CD14-positive monocyte (primary cell): Measurements from ENCODE around the gene ABCA6. TPM values are rescaled to one million over a fixed set of nuclear protein-coding genes. Genes with fewer than 3 reads are reported as not detected.
A peak's percentile ranks its signal among the peaks of the same experiment; 100 is the strongest.

Experiments used
- DNase-seq, 3 donors: peaks; one replicate each; pipeline ENCODE4 v3.0.0-alpha.2; 2011 to 2022
- H2AFZ ChIP-seq: 2 replicates; pipeline ENCODE4 v1.6.0; 2012; ENCODE audit warnings: mild to moderate bottlenecking, low read depth, low read length, inconsistent platforms; ENCODE audit not compliant: insufficient read depth, poor library complexity, severe bottlenecking
- H3K27ac ChIP-seq, 2 donors: 1 replicate in 1 of 2; 2 replicates in 1 of 2; pipeline ENCODE4 v1.5.1; 2012 to 2013; ENCODE audit warnings: low read length in 2 of 2, control low read depth in 1 of 2, inconsistent platforms in 1 of 2, low read depth in 1 of 2, mild to moderate bottlenecking in 1 of 2
- H3K27me3 ChIP-seq, 2 donors: one replicate each; pipeline versions ENCODE4 v1.6.0 to v1.6.1; 2011 to 2013; ENCODE audit warnings: low read length in 2 of 2; ENCODE audit not compliant: control insufficient read depth in 2 of 2, insufficient read depth in 2 of 2
- H3K36me3 ChIP-seq, 2 donors: replicated peaks in 1 of 2; 1 replicate in 1 of 2; 2 replicates in 1 of 2; pipeline versions ENCODE4 v1.5.1 to v1.6.1; 2012 to 2013; ENCODE audit warnings: low read length in 2 of 2, control low read depth in 1 of 2, inconsistent platforms in 1 of 2, mild to moderate bottlenecking in 1 of 2; ENCODE audit not compliant: insufficient read depth in 2 of 2, control insufficient read depth in 1 of 2
- H3K4me1 ChIP-seq, 2 donors: 1 replicate in 1 of 2; 2 replicates in 1 of 2; pipeline versions ENCODE4 v1.5.1 to v1.6.1; 2012 to 2013; ENCODE audit warnings: low read length in 2 of 2, control low read depth in 1 of 2, inconsistent platforms in 1 of 2, mild to moderate bottlenecking in 1 of 2, moderate library complexity in 1 of 2; ENCODE audit not compliant: insufficient read depth in 2 of 2, control insufficient read depth in 1 of 2
- H3K4me2 ChIP-seq: replicated peaks from 2 replicates; pipeline ENCODE3; 2012; ENCODE audit warnings: low read length, moderate library complexity, mild to moderate bottlenecking; ENCODE audit not compliant: poor library complexity, severe bottlenecking; ENCODE audit errors: extremely low read depth
- H3K4me3 ChIP-seq, 3 experiments: fragments of 200-600 bp in 1 of 3; sonication (generic) in 1 of 3; replicated peaks in 1 of 3; 1 replicate in 2 of 3; 2 replicates in 1 of 3; pipeline ENCODE4 v1.5.1; 2011 to 2013; ENCODE audit warnings: low read length in 3 of 3, mild to moderate bottlenecking in 3 of 3, control low read depth in 2 of 3, low read depth in 2 of 3, inconsistent platforms in 1 of 3, moderate library complexity in 1 of 3
- H3K79me2 ChIP-seq: 2 replicates; pipeline ENCODE4 v1.6.0; 2012; ENCODE audit warnings: mild to moderate bottlenecking, control low read depth, inconsistent platforms, low read length, moderate library complexity; ENCODE audit not compliant: insufficient read depth
- H3K9ac ChIP-seq: 2 replicates; pipeline ENCODE4 v1.6.0; 2017; ENCODE audit warnings: low read length, mild to moderate bottlenecking; ENCODE audit not compliant: insufficient read depth, poor library complexity, severe bottlenecking
- H3K9me3 ChIP-seq, 2 donors: replicated peaks in 1 of 2; 1 replicate in 1 of 2; 2 replicates in 1 of 2; pipeline versions ENCODE4 v1.5.1 to v1.6.1; 2012 to 2013; ENCODE audit warnings: low read length in 2 of 2, control low read depth in 1 of 2; ENCODE audit not compliant: control insufficient read depth in 1 of 2, insufficient read depth in 1 of 2
- H4K20me1 ChIP-seq: 2 replicates; pipeline ENCODE4 v1.6.0; 2012; ENCODE audit warnings: mild to moderate bottlenecking, low read length, control low read depth, moderate library complexity; ENCODE audit not compliant: insufficient read depth
- H3K27ac Mint-ChIP-seq, 7 donors: one replicate each; pipeline ENCODE4 v1.8.0; 2020; ENCODE audit warnings: mild to moderate bottlenecking in 7 of 7, mixed read lengths in 7 of 7, moderate library complexity in 6 of 7, inconsistent platforms in 2 of 7
- H3K27me3 Mint-ChIP-seq, 3 donors: one replicate each; pipeline ENCODE4 v1.8.0; 2021 to 2022; ENCODE audit warnings: low read depth in 3 of 3, mild to moderate bottlenecking in 3 of 3, mixed read lengths in 3 of 3, moderate library complexity in 3 of 3, inconsistent platforms in 1 of 3
- H3K36me3 Mint-ChIP-seq, 2 donors: one replicate each; pipeline ENCODE4 v1.8.0; 2020; ENCODE audit warnings: mixed read lengths in 2 of 2, inconsistent platforms in 1 of 2, mild to moderate bottlenecking in 1 of 2
- H3K4me1 Mint-ChIP-seq: one replicate; pipeline ENCODE4 v1.8.0; 2020; ENCODE audit warnings: mild to moderate bottlenecking, mixed read lengths
- H3K4me3 Mint-ChIP-seq, 2 donors: one replicate each; pipeline ENCODE4 v1.8.0; 2020; ENCODE audit warnings: mild to moderate bottlenecking in 2 of 2, mixed read lengths in 2 of 2, moderate library complexity in 1 of 2
- H3K9me3 Mint-ChIP-seq, 7 donors: one replicate each; pipeline ENCODE4 v1.8.0; 2020 to 2022; ENCODE audit warnings: mixed read lengths in 7 of 7, mild to moderate bottlenecking in 6 of 7, moderate library complexity in 6 of 7, inconsistent platforms in 2 of 7
- CTCF ChIP-seq: fragments of 200-600 bp; IDR thresholded peaks from one replicate; pipeline ENCODE4 v1.8.0; 2022; ENCODE audit warnings: antibody characterized with exemption, mild to moderate bottlenecking
- WGBS: methylation state at CpG from one replicate; pipeline ENCODE4 v1.1.5; 2013; ENCODE audit warnings: missing lambda C conversion rate; ENCODE audit not compliant: insufficient coverage; 5-methylcytosine and 5-hydroxymethylcytosine counted together
- intact Hi-C, 2 donors: fragments of 100-400 bp; cut with micrococcal nuclease; formaldehyde crosslinking; loops; one replicate each; pipeline versions ENCODE4 v1.15.0 to v1.15.1; 2023
- polyA plus RNA-seq, 3 donors: library from polyadenylated mRNA; depleted of rRNA in 1 of 3; unstranded in 2 of 3; stranded (reverse) in 1 of 3; fragments of 300-500 nt in 2 of 3; fragments of >200 nt in 1 of 3; fragmentation: Illumina TruSeq in 2 of 3; gene quantifications; 1 replicate in 2 of 3; 2 replicates in 1 of 3; pipeline ENCODE4 v1.2.3, GENCODE V29; 2012 to 2021

ABCA6 gene
- polyA plus RNA-seq, 3 donors: 0.52 to 0.93 (median 0.76) TPM

GRCh38 chr17:69044371-69044770 is 97.3 kb downstream of the ABCA6 start:
- Histone ChIP-seq H3K9me3 (no peaks in the 10 kb centered on the region), H3K4me3 (no peak overlapping the region), H3K27me3 (no peaks in the 10 kb centered on the region), H2AFZ (no peak overlapping the region), H3K36me3 (no peaks in the 10 kb centered on the region), H3K4me2 (no peak overlapping the region), H3K4me1 (peaks cover 28 to 36% of the 10 kb centered on the region in 2 donors), H3K9ac (no peak overlapping the region), H3K27ac (no peak overlapping the region), H3K79me2 (no peaks in the 10 kb centered on the region), H4K20me1 (no peaks in the 10 kb centered on the region)
- peaks cover 0 to 2% (median 0%) of the 10 kb centered on the region in 3 donors for H3K27me3 Mint-ChIP-seq
- peaks cover 2 to 7% of the 10 kb centered on the region in 2 donors for H3K36me3 Mint-ChIP-seq
- H3K9me3 Mint-ChIP-seq: peaks cover 2 to 10% (median 4%) of the 10 kb centered on the region in 7 donors
- TF ChIP-seq CTCF: no peak
- H3K4me3 Mint-ChIP-seq: no peak overlapping the region
- peaks cover 34% of the 10 kb centered on the region for H3K4me1 Mint-ChIP-seq
- DNase-seq: no peak
- intact Hi-C loops: no loop called here
- WGBS: no CpG with 5 or more reads among the region's 2 CpGs
- no peak overlapping the region for H3K27ac Mint-ChIP-seq

- H3K9me3 Mint-ChIP-seq: peaks cover 4 to 10% (median 4%) of the 10 kb centered on the region in 7 donors
- H3K27ac Mint-ChIP-seq: no peak overlapping the region
- intact Hi-C loops: no loop called here
Measured at GRCh38 chr17:69043098-69043734, 98.5 kb downstream of the ABCA6 start.

More at GRCh38 chr17:69043098-69043734, 98.5 kb downstream of the ABCA6 start:
- no peaks in the 10 kb centered on the region for H3K9me3 ChIP-seq
- peaks cover 4 to 5% of the 10 kb centered on the region in 2 donors for H3K36me3 Mint-ChIP-seq
- H3K36me3 ChIP-seq: no peaks in the 10 kb centered on the region
- H3K4me3 ChIP-seq: no peak overlapping the region
- H3K4me1 ChIP-seq: peaks cover 23 to 25% of the 10 kb centered on the region in 2 donors
- no peak overlapping the region for H3K9ac ChIP-seq
- no peaks in the 10 kb centered on the region for H4K20me1 ChIP-seq
- no peak for TF ChIP-seq CTCF
- H3K27me3 ChIP-seq: no peaks in the 10 kb centered on the region
- no peak overlapping the region for H3K4me3 Mint-ChIP-seq
- H3K4me2 ChIP-seq: no peak overlapping the region
- H3K79me2 ChIP-seq: no peaks in the 10 kb centered on the region
- peaks cover 0 to 2% (median 2%) of the 10 kb centered on the region in 3 donors for H3K27me3 Mint-ChIP-seq
- peaks cover 27% of the 10 kb centered on the region for H3K4me1 Mint-ChIP-seq
- H2AFZ ChIP-seq: peak overlapping the region; percentile 31
- H3K27ac ChIP-seq: no peak overlapping the region
- peak in 2 of 3 donors; percentile 3 to 8 for DNase-seq
- no CpG with 5 or more reads among the region's 6 CpGs for WGBS
